CMK (cell line): Measurements from ENCODE around the gene ZNF652.

Source experiments
- DNase-seq: peaks from one replicate; pipeline ENCODE4 v3.0.0-alpha.2; 2010; ENCODE audit warnings: low read depth

The ZNF652 gene

DNA sequence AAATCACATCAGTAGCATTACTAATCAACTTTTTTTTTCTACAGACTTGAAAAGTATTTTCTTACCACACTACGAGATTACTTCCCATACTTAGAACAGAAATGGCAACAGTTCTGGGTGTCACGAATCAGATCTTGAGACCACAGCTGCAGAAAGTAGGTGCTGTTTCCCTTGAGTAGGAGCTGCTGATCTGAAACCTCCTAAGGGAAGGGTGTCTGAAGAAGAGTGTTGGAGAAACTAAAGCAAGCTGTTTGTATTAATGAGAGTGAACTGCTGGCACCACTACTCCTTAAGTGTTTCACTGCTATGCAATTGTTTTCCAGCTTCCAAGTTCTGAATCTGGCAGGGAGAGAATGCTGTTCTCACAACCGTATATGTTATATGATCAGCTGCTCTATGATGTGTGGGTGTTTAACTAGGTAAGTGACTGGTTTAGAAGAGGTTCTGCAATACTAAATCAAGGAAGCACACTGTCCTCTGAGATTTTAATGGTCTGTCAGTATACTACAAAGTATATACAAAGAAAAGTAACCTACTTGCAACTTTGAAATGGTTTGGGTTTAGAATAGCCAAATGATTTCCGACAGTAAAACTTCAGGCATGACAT is 3.3 kb downstream of the ZNF652 start:
- no peak for DNase-seq

DNA sequence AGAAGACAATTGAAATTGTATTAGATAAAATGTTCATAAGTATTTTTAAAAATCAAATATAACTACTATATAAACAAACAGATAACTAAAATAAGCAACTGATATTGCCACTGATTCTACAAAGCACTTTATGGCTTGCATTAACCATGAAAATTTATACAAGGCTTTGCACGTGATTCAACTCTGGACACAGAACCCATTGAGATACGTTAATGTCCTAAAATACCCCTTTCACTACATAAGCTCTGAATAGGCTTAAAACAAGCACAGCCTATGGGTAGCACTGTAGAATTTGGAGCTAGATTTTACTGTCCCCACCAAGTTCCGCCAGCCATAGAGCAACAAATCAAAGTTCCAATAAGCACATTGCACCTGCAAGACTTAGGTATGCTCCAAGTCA is 4.5 kb downstream of the ZNF652 start:
- no peak for DNase-seq

DNA sequence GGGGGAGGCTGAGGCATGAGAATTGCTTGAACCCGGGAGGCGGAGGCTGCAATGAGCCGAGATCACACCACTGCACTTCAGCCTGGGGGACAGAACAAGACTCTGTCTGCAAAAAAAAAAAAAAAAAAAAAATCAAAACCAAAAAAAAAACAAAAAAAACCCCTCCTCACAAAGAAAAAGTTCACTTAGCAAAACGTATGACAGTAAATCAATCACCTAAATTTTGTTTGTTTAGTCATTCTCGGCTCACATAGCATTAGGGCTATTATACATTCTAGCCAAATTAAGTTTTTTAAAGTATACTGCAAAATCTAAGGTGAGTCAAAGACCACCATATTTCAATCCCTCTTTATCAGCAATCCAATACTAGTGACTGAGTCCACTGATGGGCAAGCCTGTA is 5.7 kb downstream of the ZNF652 start:
- no peak for DNase-seq

DNA sequence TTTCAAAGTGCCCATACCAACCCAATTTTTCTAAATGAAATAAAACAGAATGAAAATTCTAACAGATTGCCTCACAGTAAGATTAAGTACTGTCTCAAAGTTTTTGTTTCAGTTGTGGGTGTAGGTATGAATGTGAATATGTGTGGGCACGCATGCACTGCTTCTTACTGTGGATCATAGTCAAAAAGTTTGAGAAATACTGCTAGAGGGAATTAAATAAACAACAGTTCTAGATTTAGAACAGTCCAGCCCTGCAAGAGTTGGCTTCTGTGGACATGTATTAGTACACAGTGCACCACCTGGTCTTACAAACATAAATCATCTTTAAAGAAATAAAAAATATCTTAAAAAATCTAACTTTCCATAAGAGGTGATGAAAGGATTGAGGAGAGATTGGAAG is 8.4 kb downstream of the ZNF652 start:
- no peak for DNase-seq

DNA sequence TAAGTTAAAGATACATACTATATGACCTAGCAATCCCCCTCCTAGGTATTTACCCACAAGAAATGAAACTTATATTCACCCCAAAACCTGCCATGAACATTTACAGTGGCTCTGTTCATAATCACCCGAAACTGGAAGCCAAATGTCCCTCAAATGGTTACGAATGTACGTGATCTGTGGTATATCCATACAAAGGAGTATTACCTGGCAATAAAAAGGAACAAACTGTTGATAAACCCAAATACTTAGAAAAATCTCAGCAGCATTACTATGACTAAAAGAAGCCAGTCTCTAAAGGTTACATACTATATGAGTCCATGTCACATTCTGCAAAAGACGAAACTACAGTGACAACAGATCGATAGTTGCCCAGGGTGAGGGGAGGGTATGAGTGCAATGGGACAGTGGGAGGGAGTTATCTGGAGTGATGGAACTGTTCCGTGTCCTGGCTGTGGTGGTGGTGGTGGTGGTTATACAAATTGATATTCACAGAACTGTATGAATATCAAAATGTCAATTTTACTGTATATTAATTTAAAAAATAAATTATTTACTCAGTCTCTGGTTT is 9.4 kb downstream of the ZNF652 start:
- DNase-seq: no peak

DNA sequence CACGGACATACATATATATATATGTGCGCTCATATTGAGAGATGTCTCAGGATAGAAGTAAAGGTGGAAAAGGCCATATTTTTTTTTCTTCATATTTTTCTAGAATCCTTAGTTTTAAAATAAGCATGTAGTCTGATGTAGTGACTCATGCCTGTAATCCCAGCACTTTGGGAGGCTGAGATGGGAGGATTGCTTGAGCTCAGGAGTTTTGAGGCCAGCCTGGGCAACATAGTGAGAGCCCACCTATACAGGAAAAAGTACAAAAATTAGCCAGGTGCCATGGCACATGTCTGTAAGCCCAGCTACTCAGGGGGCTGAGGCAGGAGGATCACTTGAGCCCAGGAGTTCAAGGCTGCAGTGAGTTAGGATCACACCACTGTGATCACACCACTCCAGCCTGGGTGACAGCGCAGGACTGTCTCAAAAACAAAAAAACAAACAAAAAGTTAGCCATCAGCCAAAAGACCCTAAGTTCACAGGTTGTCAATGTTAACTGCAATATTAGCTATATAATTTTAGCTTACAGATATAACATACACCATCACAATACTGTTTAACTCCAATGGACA is 10.4 kb downstream of the ZNF652 start:
- DNase-seq: no peak

DNA sequence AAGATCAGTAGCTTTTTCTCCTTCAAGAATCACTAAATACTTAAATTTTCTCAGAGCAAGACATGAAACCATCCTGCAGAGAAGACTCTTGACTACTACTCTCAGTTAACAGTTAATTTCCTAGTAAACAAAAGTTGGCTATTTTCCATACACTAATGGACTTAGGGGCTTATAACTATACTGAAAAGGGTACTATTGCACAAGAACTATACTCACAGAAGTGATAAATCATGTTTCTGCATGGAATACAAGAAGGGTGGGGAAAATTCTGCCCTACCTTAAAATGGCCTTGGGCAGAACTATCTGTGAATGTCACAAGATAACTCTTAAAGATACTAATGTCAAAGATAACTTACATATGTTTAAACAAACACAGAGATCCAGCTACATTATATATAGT is 12.5 kb downstream of the ZNF652 start:
- DNase-seq: no peak

DNA sequence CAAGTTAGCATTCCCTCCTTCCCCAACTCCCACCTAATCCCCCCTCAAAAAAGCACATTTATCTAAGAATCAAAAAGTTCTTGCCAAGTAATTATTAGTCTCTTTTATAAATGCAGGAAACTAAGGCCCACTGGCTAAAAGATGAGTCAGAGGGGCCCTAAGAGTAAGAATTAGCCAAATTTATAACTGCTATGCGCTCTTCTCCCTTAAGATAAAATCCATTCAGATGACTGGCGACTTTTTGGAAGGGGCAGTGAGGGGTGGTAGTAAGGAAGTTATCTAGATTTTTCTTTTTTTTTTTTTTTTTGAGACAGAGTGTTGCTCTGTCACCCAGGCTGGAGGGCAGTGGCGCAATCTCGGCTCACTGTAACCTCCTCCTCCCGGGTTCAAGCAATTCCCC is 17.1 kb downstream of the ZNF652 start:
- no peak for DNase-seq

DNA sequence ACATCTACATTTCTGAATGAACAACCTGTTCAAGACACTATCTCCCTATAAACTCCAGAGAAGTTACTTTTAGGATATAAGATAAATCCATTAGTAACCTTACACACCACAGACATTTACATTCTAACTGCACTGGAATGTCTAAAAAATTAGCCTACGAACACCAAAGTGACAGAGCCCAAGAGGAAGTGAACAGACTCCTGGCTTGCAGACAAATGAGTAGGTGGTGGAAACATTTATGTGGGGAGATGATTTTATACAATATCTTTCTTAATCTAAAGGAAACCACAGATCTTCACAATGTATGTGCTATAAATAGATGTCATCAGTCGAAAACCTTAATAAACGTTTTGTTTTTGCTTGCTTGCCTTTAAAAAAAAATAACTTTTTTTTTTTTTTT is 18.8 kb downstream of the ZNF652 start:
- no peak for DNase-seq

DNA sequence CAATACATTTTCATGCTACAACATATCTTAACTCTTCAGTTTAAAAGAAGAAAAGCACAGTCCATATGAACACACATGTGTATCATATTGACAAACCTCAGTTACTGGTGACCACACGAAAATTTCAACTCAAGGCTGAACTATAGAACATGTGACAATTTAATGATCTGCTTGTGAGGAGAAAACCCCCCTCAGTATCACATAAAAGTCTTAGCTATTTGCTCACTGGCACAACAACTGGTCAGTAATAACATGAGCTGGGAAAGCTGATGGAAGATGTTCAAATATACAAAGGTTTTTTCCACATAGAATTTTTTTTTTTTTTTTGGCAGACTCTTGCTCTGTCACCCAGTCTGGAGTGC is 19.5 kb downstream of the ZNF652 start:
- no peak for DNase-seq

DNA sequence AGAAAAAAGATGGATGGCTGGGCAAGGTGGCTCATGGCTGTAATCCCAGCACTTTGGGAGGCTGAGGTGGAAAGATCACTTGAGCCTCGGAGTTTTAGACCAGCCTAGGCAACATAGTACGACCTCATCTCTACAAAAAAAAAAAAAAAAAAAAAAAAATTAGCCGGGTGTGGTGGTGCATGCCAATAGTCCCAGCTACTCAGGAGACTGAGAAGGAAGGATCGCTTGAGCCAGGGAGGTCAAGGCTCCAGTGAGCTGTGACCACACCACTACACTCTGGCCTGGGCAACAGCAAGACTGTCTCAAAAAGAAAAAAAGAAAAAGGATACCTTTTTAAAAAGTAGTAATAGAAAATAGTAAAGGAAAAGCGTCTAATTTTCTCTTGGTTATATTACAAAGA is 20.7 kb downstream of the ZNF652 start:
- DNase-seq: no peak

DNA sequence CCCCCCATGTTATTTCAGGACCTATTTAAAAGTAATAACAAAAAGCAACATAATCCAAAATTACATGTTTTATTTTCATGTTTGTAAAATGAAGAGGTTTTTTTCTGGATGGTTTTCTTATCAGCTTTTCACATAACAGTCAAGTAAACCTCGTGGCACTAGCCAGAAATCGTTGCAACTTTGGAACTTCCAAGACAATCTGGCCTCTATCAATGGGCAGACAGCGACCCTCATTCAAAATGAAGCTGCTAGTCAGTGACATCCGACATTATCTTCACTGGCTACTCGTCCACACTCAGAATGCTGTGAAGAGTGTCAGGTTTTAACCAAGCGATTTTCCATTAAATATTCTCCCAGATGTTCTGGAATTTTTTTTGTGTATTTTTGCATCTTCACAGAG is 22.7 kb downstream of the ZNF652 start:
- DNase-seq: no peak

DNA sequence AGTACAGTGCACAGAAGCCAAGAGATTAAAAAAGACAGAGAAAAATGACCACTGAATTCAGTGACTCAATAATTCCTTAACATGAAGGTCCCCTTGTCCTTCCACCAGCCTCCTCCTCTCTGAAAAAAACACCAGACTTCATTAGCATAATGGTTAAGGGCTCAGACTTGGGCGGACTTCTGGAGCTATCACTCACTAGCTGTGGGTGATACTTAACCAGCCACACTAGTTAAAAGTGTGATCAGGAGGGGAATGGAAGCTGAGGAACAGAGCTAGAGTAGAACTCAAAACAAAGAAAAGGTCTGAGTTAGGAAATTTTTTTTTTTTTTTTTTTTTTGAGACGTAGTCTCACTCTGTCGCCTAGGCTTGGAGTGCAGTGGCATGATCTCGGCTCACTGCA is 23.2 kb downstream of the ZNF652 start:
- no peak for DNase-seq

DNA sequence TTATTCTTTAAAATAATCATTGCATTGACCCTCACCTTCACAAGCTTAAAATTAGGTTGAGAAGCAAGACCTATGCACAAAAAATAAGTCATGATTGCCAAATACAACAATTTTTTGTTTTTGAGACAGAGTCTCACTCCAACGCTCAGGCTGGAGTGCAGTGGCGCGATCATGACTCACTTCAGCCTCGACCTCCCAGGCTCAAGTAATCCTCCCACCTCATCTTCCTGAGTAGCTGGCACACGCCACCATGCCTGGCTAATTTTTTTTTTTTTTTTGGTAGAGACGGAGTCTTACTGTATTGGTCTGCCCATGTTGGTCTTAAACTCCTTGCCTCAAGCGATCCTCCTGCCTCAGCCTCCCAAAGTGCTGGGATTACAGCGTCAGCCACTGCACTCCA is 24.2 kb downstream of the ZNF652 start:
- no peak for DNase-seq

DNA sequence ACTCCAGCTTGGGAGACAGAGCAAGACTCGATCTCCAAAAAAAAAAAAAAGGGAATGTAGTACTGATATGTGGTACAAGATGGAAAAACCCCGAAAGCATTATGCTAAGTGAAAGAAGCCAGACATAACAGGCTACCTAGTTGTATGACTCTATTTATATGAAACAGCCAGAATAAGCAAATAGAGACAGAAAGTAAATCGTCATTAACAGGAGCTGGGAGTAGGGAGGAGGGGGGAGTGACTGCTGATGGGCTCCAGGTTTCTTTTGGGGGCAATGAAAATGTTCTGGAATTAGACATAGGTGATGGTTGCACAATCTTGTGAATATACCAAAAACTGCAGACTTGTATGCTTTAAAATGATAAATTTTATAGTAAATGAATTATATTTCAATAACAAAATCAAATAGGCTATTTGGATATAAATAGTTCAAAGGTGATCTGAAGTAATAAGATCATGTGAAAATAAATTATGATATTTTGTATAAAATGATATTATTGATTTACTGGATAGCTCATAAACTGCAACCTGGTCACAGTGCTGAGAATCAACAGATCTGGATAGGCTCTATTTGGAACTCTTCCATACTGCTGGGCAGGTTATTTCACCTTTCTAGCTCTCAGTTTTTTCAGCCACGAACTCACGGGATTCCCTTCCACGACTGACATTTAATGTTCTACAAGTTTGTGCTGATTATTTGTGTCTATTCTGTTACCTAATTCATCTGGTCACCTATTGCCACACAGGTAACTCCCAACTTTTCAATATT is 27.1 kb downstream of the ZNF652 start:
- DNase-seq: no peak

DNA sequence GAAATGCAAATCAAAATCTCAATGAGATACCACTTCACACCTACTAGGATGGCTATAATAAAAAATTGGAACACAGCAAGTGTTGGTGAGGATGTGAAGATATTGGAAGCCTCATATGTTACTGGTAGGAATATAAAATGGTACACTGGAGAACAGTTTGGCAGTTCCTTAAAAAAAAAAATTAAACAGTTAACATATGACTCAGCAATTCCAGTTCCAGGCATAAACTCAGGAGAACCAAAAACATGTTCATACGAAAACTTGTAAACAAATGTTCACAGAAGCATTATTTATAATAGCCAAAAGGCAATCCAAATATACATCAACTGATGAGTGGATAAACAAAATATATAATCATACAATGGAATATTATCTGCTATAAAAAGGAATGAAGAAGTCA is 28.2 kb downstream of the ZNF652 start:
- no peak for DNase-seq

DNA sequence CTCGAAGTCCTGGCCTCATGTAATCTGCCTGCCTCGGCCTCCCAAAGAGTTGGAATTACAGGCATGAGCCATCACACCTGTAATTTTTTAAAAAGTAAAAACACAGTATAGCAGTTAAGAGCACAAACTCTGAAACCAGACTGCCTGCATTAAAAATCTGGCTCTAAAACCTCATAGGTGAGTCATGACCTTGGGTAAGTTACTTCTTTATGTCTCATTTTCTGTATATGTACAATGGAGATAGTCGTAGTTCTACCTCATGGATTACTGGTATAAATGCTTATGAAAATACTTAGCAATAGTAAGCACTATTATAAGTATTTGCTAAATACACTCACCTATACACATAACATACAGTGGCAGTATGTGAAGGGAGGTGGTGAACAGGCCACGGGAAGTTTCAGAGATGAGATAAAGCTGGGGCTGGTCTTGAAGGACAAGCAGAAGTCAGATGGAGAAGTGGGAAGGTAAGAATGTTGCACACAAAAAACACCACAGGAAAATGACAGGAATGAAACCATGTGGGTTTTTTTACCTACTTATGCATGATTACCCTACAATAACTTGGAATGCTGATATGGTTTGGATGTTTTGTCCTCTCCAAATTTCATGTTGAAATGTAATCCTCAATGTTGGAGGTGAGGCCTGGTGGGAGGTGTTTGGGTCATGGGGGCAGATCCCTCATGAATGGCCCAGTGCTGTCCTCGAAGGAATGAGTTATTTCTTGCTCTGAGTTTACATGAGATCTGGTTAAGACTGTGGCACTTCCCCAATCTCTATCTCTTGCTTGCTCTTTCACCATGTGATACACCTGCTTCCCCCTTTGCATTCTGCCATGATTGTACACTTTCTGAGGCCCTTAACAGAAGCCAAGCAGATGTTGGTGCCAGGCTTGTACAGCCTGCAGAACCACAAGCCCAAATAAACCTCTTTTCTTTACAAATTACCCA is 33.9 kb downstream of the ZNF652 start:
- no peak for DNase-seq

DNA sequence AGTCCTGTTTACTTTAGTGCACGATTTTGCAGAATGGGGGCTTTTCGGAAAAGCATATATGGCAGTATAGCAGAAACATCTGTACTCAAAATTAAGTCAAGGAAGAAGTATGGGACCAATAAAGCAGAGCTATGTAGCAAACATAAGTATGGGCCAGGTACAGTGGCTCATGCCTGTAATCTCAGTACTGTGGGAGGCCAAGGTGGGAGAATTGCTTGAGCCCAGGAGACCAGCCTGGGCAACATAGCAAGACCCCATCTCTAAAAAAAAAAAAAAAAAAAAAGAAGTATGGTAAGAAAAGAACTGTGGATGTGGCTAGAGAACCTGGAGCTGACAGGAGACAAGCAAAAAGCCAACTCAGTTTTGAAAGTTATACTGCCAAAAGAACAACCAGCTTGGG is 36.1 kb downstream of the ZNF652 start:
- no peak for DNase-seq

DNA sequence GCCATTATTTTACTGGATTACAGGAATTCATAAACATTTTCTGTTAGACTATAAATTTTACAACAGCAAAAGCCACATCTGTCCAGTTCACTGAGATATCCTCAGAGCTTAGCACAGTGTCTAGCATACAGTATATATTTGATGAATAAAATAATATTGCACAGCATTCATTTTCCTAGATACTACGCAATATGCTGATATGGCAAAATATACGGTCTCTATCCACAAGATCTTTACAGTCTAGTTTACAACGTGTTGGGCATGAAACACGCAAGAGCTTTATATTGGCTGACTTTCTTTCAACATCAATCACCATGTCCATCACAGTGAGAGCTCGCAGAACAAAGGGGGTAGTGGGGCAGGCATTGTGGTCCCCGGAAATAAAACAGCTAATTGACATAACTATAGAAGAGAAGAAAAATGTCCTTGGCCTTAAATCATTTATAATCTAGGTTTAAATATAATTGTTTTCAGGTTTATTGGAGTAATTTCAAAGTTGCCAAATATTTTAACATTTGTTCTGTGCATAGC is 43.5 kb downstream of the ZNF652 start:
- no peak for DNase-seq

DNA sequence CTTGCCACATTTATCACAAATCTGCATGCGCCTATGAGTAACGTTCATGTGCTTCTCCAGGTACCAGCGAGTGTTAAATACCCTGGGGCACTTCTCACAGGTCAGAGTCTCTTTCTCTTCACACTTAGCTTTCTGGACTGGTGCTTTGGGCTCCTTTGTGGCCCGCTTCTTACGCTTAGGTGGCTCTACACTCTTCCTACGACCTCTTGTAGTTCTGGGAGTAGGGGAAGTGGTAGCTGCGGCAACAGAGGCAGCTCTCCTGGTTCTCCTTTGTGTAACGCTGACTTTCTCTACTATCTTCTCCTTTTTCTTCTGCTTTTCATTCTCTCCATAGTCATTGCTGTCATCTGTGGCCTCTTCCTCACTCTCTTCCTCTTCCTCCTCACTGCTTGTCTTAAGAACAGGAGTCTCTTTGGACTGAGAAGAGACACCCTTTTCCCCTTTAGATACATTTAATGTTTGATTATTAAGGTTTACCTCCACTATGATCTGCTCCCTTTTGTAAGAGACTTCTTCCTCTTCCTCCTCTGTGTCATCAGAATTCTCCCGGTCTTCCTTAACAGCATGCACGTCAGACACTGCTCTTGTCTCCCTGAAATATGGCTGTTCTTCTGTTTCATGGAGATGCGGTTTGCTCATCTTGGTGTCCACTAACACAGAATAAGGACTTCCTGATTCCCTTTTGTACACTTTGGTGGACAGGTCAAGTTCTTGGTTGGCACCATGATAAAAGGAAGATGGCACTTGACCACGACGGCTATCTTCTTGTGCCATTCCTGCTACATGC is 45.0 kb downstream of the ZNF652 start:
- peak; percentile 22 for DNase-seq

DNA sequence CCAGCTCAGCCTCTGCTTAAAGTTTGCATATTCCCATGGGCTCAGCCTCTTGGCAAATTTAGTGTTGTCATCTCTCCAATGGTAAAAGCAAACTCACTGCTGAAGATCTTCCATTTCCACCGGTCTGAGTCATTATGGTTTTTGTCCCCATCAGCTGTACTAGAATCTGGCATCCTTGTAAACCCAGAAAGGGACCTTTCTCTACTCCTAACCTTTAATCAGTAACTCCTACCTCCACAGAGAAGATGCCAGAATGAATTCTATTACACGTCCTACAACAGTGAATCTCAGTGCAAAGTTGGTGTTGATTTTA is 45.8 kb downstream of the ZNF652 start:
- no peak for DNase-seq
